ENCODE results near the gene BPI. TPM values are rescaled to one million over a fixed set of nuclear protein-coding genes. Genes with fewer than 3 reads are reported as not detected.
"Not testable (repeated sequence)": the region's sequence is repeated elsewhere in the genome, so short reads cannot be mapped to it uniquely, and the experiment has no call there.

BPI gene
- not detected in 2 replicates for total RNA-seq (ENCODE audit: low replicate concordance)

- no peaks in the 10 kb centered on the region for H3K9me3 ChIP-seq (ENCODE audit: low read depth)
- Mint-ChIP-seq H3K4me1 (peaks cover 44% of the 10 kb centered on the region), H3K27ac (peak within 1 kb of the TSS; percentile 17), H3K36me3 (no peaks in the 10 kb centered on the region), H3K4me3 (peak within 1 kb of the TSS; percentile 21), H3K9me3 (no peaks in the 10 kb centered on the region), H3K27me3 (ENCODE audit: insufficient read depth, low read depth) (peaks cover 7% of the 10 kb centered on the region)
- no peak for TF ChIP-seq CTCF (IDR thresholded peaks at IDR 0.05)
- DNase-seq (ENCODE audit: low spot score), result no peak
- H3K4me1 ChIP-seq, result peaks cover 19% of the 10 kb centered on the region
- H3K9ac ChIP-seq, result no peak within 1 kb of the TSS
- no peaks in the 10 kb centered on the region for H3K79me2 ChIP-seq (ENCODE audit: low read depth)
- no peak within 1 kb of the TSS for H2AFZ ChIP-seq (replicated peaks)
- H3K4me3 ChIP-seq, result no peak within 1 kb of the TSS
- no peaks in the 10 kb centered on the region for H3K27me3 ChIP-seq
- H4K20me1 ChIP-seq (ENCODE audit: low read depth), result no peaks in the 10 kb centered on the region
- H3F3A ChIP-seq (ENCODE audit: low read depth), result peaks cover 6% of the 10 kb centered on the region
- no peaks in the 10 kb centered on the region for H3K36me3 ChIP-seq
- no peak within 1 kb of the TSS for H3K27ac ChIP-seq
- no peak within 1 kb of the TSS for H3K4me2 ChIP-seq
Observed at GRCh38 chr20:38303908-38304379, at the start of gene BPI. Gene BPI (plus strand): TSS chr20:38304156. CDS start chr20:38304224, 68 bp downstream.

- not testable (repeated sequence) for H3F3A ChIP-seq (ENCODE audit: low read depth); H2AFZ ChIP-seq (replicated peaks); H3K9ac ChIP-seq; H3K4me3 Mint-ChIP-seq; H4K20me1 ChIP-seq (ENCODE audit: low read depth); H3K27ac ChIP-seq; H3K27me3 Mint-ChIP-seq (ENCODE audit: insufficient read depth, low read depth); H3K36me3 ChIP-seq; DNase-seq (ENCODE audit: low spot score); H3K79me2 ChIP-seq (ENCODE audit: low read depth); H3K27ac Mint-ChIP-seq; H3K9me3 ChIP-seq (ENCODE audit: low read depth); H3K36me3 Mint-ChIP-seq; H3K4me2 ChIP-seq; H3K4me3 ChIP-seq; H3K9me3 Mint-ChIP-seq
- H3K4me1 Mint-ChIP-seq, result peaks cover 27% of the 10 kb centered on the region
- Histone ChIP-seq H3K4me1 (peaks cover 14% of the 10 kb centered on the region), H3K27me3 (peaks cover 13% of the 10 kb centered on the region)
Observed at GRCh38 chr20:38254621-38255020, 49.3 kb upstream of the BPI start.

- H3K9me3 ChIP-seq (ENCODE audit: low read depth), result no peaks in the 10 kb centered on the region
- H3K4me3 Mint-ChIP-seq, result no peak overlapping the region
- no peak for DNase-seq (ENCODE audit: low spot score)
- TF ChIP-seq EZH2 (IDR thresholded peaks at IDR 0.05) (no peak), EZH2phosphoT487 (IDR thresholded peaks at IDR 0.05) (no peak), CTCF (IDR thresholded peaks at IDR 0.05) (no peak)
- peaks cover 7% of the 10 kb centered on the region for H3F3A ChIP-seq (ENCODE audit: low read depth)
- no peak overlapping the region for H3K4me3 ChIP-seq
- H3K27me3 Mint-ChIP-seq (ENCODE audit: insufficient read depth, low read depth), result peaks cover 6% of the 10 kb centered on the region
- H4K20me1 ChIP-seq (ENCODE audit: low read depth), result no peaks in the 10 kb centered on the region
- no peak overlapping the region for H3K9ac ChIP-seq
- H3K36me3 Mint-ChIP-seq, result no peaks in the 10 kb centered on the region
- H3K4me2 ChIP-seq, result no peak overlapping the region
- H3K27ac Mint-ChIP-seq, result no peak overlapping the region
- no peak overlapping the region for H2AFZ ChIP-seq (replicated peaks)
- peaks cover 33% of the 10 kb centered on the region for H3K4me1 Mint-ChIP-seq
- peaks cover 18% of the 10 kb centered on the region for H3K4me1 ChIP-seq
- no peaks in the 10 kb centered on the region for H3K36me3 ChIP-seq
- H3K27ac ChIP-seq, result no peak overlapping the region
- H3K79me2 ChIP-seq (ENCODE audit: low read depth), result no peaks in the 10 kb centered on the region
- H3K9me3 Mint-ChIP-seq, result no peaks in the 10 kb centered on the region
- H3K27me3 ChIP-seq, result peaks cover 20% of the 10 kb centered on the region
Observed at GRCh38 chr20:38255393-38255792, 48.6 kb upstream of the BPI start.

DNA sequence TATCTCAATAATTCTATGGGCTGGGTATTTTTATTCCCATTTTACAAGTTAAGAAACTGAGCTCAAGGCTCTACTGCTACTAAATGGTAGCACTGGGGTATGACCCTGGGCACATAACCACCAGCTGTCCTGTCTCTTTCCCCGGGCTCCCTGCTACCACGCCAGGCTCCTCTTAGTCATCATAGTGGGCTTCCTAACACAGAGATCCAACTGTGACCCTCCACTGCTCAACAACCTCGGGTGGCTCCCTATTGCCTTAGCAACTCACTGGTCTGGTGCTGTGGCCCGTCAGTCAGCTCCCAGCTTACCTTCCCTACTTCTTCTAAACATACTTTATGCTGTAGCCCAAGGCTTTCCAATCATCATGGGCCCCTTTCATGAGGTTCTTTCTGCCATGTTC lies 47.9 kb upstream of the BPI start:
- no peaks in the 10 kb centered on the region for H3K9me3 Mint-ChIP-seq
- peaks cover 31% of the 10 kb centered on the region for H3K4me1 Mint-ChIP-seq
- no peaks in the 10 kb centered on the region for H3K36me3 Mint-ChIP-seq
- peaks cover 7% of the 10 kb centered on the region for H3K27me3 Mint-ChIP-seq (ENCODE audit: insufficient read depth, low read depth)
- no peaks in the 10 kb centered on the region for H3K9me3 ChIP-seq (ENCODE audit: low read depth)
- H3K36me3 ChIP-seq, result no peaks in the 10 kb centered on the region
- H3K9ac ChIP-seq, result no peak overlapping the region
- H3K4me2 ChIP-seq, result no peak overlapping the region
- H2AFZ ChIP-seq (replicated peaks), result no peak overlapping the region
- peak overlapping the region; percentile 74 for H3K27ac Mint-ChIP-seq
- H3K79me2 ChIP-seq (ENCODE audit: low read depth), result no peaks in the 10 kb centered on the region
- no peaks in the 10 kb centered on the region for H4K20me1 ChIP-seq (ENCODE audit: low read depth)
- no peak overlapping the region for H3K4me3 ChIP-seq
- H3K27me3 ChIP-seq, result peaks cover 27% of the 10 kb centered on the region
- TF ChIP-seq EZH2phosphoT487 (IDR thresholded peaks at IDR 0.05) (no peak), CTCF (IDR thresholded peaks at IDR 0.05) (no peak), EZH2 (IDR thresholded peaks at IDR 0.05) (no peak)
- no peak overlapping the region for H3K27ac ChIP-seq
- peaks cover 18% of the 10 kb centered on the region for H3K4me1 ChIP-seq
- DNase-seq (ENCODE audit: low spot score), result no peak
- H3F3A ChIP-seq (ENCODE audit: low read depth), result peaks cover 7% of the 10 kb centered on the region
- H3K4me3 Mint-ChIP-seq, result no peak overlapping the region
